Stimulated activated naive CD4-positive, alpha-beta T cell treated with Interleukin-2 at 50 U/mL for 16 hours (primary cell): Measurements from ENCODE around the gene GNAI3.

Source experiments
- DNase-seq: peaks from one replicate; lab custom pipeline; 2025; lab: John Stamatoyannopoulos, UW

GNAI3 gene

GRCh38 chr1:109598655-109599054 is 50.2 kb downstream of the GNAI3 start:
- DNase-seq, result no peak

DNA sequence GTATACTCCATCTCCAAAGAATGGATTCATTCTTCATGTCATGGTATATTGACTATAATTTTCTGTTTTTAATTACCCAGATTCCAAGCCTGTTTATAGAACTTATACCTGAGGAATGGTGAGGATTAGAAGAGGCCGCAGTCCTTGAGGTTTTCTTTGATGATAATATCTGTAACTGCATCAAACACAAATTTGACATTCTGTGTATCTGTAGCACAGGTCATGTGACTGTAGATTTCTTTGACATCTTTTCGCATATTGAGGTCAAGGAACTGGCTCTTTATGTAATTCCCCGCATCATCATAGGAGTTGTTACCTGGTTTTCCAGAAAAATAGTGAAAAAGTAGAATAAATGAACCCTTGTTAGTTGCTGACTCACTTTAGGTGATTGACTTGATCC is 54.8 kb downstream of the GNAI3 start:
- no peak for DNase-seq

DNA sequence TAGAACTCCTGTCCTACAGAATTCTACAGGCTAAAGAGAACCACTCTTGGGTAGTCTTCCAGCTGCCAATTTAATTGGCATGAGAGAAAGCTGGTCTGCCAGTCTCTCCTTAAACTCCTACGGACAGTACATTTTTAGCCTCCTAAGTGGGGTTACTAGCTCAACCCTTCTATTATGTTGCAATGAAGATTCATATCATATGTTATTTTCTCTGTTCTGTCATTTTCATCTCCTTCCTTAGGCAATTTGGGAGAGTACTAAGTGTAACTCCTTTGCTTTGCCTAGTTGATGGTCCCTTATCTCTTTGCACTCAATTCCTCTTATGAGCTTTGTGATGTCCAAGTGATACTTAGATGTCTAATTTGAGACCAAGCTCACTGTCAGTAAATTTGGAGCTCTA is 57.0 kb downstream of the GNAI3 start:
- no peak for DNase-seq

DNA sequence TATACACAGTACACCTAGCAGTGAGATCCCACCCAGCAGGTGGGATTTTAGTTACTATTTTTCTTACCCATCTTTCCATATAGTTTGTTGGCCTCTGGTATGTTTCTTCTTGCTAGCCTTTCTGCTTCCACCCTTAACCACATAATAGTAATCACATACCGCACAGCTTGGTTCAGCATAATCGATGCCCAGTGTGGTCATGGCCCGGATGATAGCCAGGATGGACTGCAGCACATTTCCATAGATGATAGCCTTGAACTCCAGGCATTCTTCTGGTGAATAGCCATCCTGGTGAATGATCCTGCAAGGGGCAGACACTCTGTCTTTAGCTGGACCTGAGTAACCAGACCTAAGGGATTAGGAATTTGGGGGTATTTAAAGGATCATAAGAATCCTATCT is 61.5 kb downstream of the GNAI3 start:
- DNase-seq, result no peak

DNA sequence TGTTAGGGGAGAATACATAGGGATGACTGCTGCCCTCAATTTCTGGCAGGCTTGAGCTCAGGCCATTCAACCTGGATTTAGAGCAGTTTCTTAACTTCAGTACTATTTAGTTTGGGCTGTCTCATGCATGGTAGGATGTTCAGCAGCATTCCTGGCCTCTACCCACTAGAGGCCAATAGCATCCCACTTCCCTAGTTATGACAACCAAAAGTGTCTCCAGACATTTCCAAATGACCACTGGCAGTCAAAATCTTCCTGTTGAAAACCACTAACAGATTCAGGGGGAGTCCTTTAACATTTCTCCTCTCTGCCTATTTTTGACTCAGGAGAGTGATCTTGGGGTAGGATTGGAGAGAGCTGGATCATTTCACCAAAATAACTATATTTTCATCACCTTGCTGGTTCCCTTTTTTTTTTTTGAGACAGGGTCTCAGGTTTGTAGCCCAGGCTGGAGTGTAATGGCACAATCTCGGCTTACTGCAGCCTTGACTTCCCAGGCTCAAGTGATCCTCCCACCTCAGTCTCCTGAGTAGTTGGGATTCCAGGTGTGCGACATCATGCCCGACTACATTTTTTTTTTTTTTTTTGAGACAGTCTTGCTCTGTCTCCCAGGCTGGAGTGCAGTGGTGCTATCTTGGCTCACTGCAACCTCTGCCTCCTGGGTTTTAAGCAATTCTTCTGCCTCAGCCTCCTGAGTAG is 62.3 kb downstream of the GNAI3 start:
- no peak for DNase-seq

DNA sequence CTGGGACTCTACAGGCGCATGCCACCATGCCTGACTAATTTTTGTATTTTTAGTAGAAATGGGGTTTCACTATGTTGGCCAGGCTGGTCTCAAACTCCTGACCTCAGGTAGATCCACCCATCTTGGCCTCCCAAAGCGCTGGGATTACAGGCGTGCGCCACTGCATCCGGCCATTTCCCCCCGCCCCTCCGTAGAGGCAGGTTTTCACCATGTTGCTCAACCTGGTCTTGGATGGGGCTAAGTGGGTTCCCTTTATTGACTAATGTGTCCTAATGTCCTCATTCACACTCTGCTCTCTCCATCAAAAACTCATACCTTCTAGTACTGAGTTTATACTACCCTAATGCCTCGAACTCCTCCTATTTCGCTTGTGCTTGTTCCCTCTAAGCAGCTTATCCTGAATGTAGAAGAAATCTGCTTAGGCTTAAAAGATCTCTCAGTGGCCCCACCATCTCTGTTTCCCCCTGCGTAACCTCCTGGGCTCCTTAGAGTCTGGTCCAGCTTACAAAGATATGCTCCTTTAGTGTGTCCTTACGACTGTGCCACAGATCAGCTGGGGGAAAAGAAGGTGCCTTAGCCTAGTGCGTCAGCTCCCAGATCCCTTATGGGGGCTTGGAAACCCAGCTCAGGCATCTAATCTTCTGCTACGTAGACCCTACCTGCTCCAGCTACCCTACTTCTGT is 63.0 kb downstream of the GNAI3 start:
- DNase-seq, result no peak

GRCh38 chr1:109613361-109614147 is 65.1 kb downstream of the GNAI3 start:
- no peak for DNase-seq

DNA sequence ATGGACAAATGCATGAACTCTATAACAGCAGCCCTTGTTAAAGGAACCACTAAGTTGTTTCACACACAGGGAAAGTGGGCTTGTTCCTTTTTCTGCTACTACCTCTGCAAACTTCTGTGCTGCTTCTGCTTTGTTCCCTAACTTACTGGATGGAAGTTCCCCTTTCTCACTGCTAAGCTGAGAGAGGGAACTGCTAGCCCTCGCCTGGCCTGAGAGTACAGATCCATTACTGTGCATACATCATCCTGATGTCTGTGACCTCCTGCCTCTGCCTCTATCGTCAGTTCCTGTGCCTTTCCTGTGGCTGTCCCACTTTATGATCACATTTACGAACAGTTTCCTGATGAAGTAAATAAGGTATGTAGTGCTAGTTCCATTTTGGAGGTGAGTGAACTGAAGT is 67.5 kb downstream of the GNAI3 start:
- DNase-seq, result no peak

DNA sequence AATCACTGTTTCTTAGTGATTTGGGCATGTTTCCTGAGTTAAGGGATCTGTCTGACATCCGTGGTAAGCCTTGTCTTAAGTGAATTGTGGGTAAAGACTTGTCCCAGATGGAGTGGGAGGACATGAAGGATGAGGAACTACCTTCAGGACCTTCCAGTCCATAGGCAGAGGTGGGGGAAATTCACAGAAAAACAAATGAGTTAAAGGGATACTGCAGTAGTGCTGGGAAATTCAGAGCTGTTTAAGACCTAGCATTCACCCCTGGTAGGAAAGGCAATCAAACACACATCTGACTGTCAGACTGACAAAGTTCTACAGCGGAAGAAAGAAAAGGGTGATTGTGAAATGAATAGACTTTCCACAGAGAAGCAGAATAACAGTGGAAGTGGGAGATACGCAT is 68.0 kb downstream of the GNAI3 start:
- no peak for DNase-seq

- DNase-seq, result no peak
Observed at GRCh38 chr1:109617291-109617801, 68.9 kb downstream of the GNAI3 start.

DNA sequence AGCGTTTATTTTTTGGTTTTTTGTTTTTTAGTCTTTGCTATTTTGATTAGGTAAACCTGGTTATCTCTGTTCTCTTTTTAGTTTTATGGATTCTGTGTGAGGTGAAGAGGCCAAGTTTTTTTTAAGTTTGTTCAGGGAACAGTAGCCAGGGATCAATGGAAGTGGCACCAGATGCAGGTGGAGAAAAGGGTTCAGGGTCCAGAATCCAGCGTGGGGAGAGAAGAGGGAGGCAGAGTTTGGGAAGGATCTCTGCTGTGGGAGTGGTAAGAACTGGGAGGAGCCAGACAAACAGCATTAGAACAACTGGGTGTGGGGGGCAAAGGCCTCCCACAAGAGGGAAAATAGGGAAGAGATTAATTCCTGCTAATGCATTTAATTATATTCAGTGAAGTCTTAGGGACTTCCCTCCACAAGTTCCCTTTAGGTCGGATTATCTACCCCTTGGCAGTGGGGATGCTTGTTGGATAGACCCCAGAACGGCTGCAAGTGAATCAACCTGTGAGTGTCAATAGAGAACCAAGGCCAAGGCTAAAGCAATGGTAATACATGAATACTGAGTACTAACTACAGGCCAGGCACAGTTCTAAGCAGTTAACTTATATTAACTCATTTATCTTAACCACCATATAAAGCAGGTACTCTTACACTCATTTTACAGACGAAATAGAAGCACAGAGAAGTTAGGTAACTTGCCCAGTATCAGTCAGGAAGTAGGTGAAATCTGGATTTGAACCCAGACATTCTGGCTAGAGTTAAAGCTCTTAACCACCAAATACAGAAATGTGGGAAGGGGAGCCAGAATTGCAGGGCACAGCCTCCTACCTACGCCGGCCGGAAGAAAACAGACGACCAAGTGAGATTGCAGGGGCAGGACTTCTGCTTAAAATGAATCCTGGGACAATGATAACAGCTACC is 70.5 kb downstream of the GNAI3 start:
- DNase-seq, result no peak

- peak; percentile 63 for DNase-seq
Observed at GRCh38 chr1:109619576-109620400, 71.4 kb downstream of the GNAI3 start, which contains the start of the genes AMPD2 and GNAT2. TSS of gene AMPD2 (plus strand) at chr1:109619837. CDS start at chr1:109621176, 1,339 bp downstream. TSS of gene GNAT2 (minus strand) at chr1:109619616. CDS start at chr1:109612870, 6,746 bp downstream.

DNA sequence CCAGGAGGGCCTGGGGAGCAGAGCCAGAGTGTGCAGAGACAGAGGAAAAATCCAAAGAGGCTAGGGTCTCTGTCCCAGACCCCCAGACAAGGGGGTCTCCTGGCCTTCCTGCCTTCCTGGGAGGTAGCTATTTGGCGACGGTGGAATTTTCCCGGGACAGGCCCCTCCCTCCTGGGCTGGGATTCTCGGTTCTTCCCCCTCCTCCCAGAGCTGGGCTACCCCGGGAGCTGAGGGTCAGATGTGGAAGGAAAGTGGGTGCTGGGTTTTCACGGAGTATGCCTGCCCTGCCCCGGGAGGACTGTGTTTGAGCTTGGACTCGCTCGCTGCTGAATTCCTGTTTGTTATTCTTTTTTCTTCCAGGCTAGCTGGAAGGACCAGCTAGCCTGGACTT is 72.0 kb downstream of the GNAI3 start:
- no peak for DNase-seq

DNA sequence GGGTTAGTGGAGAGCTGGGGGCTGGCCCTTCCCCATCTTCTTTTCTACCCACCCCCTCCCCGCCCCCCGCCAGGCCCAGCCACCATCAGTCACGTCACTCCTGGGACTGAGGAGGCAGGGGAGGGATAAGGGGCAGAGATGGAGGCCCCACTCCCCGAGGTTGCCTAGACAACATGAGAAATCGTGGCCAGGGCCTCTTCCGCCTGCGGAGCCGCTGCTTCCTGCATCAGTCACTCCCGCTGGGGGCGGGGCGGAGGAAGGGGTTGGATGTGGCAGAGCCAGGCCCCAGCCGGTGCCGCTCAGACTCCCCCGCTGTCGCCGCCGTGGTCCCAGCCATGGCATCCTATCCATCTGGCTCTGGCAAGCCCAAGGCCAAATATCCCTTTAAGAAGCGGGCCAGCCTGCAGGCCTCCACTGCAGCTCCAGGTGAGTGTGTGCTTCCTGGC is 72.4 kb downstream of the GNAI3 start:
- DNase-seq, result peak; percentile 98

DNA sequence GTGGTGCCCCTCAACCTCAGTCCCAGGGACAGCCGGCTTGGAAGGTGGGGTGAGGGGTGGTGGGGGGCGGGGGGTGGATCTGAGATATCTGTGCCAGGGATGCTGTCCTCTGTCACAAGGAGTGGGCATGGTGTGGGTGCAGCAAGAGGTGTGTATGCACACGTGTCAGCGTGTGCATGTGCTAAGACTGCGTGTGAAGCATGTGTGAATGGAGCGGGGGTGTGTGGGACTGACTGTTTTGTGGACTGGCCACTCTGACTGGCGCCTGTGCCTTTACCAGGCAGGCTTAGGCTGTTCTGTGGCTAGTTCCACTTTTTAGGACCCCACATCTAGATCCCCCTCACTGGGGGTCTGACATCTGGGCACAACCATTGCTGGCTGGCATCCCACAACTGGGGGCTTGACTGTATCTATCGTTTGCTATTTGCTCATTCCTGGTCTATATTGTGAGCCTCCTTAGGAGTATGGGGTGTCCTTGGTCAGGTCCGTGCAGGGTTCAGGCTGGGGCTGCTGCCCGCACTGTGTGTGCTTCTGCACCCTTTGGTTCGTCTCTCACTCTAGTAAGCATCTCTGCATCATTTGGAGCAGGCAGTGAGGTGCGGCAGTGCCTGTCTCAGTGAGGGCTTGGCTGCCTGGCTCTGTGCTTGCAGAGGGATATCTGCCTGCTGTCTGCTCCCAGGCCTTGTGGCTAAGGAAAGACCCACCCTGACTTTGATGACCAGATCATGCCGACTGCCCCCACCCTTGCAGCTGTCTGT is 73.1 kb downstream of the GNAI3 start:
- no peak for DNase-seq

GRCh38 chr1:109622137-109622892 is 73.9 kb downstream of the GNAI3 start:
- DNase-seq, result no peak

- no peak for DNase-seq
Observed at GRCh38 chr1:109622895-109623294, 74.5 kb downstream of the GNAI3 start.

- no peak for DNase-seq
Observed at GRCh38 chr1:109623601-109624161, 75.3 kb downstream of the GNAI3 start.
